HepG2 (cell line): ENCODE data around the gene KRT17.

Experiments used
- DR1 ChIP-seq: sonication (generic); formaldehyde crosslinking; IDR thresholded peaks from 2 replicates; pipeline ENCODE4 v1.8.0; 2021; ENCODE audit warnings: mild to moderate bottlenecking, missing genetic modification reagents, inconsistent platforms
- MYC ChIP-seq: sonication (generic); formaldehyde crosslinking; IDR thresholded peaks from 2 replicates; pipeline ENCODE4 v1.9.0; 2021; ENCODE audit warnings: missing genetic modification reagents, borderline replicate concordance
- TBP ChIP-seq: sonication (generic); formaldehyde crosslinking; IDR thresholded peaks from 2 replicates; pipeline ENCODE4 v1.5.0; 2020; ENCODE audit warnings: missing genetic modification reagents
- ZNF230 ChIP-seq: sonication (generic); formaldehyde crosslinking; IDR thresholded peaks from 2 replicates; pipeline ENCODE4 v1.4.0; 2020; ENCODE audit warnings: mild to moderate bottlenecking, missing genetic modification reagents

- TF ChIP-seq DR1 (CRISPR knock-in tag) (no peak), MYC (CRISPR knock-in tag) (no peak), ZNF230 (no peak), TBP (CRISPR knock-in tag) (no peak)
Observed at GRCh38 chr17:41653421-41653820, 29.0 kb upstream of the KRT17 start.
